OCI-LY1 (cell line): ENCODE measurements around the gene PAX8.

Source experiments
- EZH2 ChIP-seq: fragments of 200-600 bp; sonication (generic), shearing (Covaris generic); IDR thresholded peaks from 2 replicates; pipeline ENCODE4 v1.8.0; 2017; ENCODE audit warnings: borderline replicate concordance, mixed run types, mild to moderate bottlenecking, antibody characterized with exemption, low read length, moderate library complexity, mixed read lengths
- TF ChIP-seq, protein P1 (sequence below): fragments of 200-600 bp; sonication (generic), shearing (Covaris generic); IDR thresholded peaks from 2 replicates; pipeline ENCODE4 v1.5.1; 2017; ENCODE audit warnings: mild to moderate bottlenecking, antibody characterized with exemption, low read length, moderate library complexity, mixed read lengths

DNA sequence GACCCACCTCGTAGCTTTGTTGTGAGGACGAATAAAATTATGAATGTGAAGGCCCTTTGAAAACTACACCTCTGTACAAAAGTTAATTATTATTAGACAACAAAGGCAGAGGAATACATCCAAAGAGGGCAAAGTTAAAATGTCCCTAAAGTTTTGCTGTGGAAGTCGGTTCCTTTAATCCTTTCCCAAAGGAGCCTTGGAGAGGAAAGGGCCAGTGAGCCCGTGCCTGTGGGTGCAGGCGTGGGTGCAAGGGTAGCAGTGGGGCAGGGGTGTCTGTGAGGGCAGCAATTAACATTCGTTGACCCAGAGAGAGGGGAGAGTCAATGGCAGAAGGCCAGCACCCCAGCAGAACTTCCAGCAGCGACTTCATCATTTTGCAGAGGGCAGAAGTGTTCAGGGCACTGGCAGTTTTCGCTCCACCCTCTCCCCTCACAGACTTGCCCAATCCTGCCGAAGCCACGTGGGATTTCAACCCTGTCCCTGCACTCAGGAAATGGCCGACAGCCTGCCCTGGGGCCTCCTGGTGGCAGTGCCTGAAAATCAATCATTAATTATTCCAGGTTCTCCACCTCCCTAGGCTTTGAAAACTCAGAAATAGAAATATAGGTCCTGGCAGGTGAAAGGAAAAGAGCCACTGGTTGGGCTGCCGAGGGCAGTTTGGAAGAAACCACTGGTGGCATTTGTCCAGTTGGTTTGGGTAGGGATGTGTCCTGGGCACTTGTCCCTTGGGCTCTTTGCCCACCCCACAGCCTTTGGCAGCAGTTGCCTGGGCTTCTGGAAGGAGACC lies 4.2 kb upstream of the PAX8 start:
- TF ChIP-seq, protein P1, sequence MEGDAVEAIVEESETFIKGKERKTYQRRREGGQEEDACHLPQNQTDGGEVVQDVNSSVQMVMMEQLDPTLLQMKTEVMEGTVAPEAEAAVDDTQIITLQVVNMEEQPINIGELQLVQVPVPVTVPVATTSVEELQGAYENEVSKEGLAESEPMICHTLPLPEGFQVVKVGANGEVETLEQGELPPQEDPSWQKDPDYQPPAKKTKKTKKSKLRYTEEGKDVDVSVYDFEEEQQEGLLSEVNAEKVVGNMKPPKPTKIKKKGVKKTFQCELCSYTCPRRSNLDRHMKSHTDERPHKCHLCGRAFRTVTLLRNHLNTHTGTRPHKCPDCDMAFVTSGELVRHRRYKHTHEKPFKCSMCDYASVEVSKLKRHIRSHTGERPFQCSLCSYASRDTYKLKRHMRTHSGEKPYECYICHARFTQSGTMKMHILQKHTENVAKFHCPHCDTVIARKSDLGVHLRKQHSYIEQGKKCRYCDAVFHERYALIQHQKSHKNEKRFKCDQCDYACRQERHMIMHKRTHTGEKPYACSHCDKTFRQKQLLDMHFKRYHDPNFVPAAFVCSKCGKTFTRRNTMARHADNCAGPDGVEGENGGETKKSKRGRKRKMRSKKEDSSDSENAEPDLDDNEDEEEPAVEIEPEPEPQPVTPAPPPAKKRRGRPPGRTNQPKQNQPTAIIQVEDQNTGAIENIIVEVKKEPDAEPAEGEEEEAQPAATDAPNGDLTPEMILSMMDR, result no peak
- TF ChIP-seq EZH2, result no peak
